GM23338 (cell line): ENCODE measurements around the gene UBL4A. TPM values are rescaled to one million over a fixed set of nuclear protein-coding genes. Genes with fewer than 3 reads are reported as not detected.

Experiments used
- ATAC-seq: fragments of 200-7000 bp; cut with Tn5 transposase; 3 replicates; pipeline ENCODE4 v1.9.1; 2020
- DNase-seq: peaks from one replicate; pipeline ENCODE4 v3.0.0-alpha.2; 2015; ENCODE audit warnings: low spot score
- H2AFZ ChIP-seq: fragments of 200-600 bp; sonication (generic); 2 replicates; pipeline ENCODE4 v1.8.0; 2016; ENCODE audit warnings: antibody characterized with exemption, mild to moderate bottlenecking, moderate library complexity
- H3F3A ChIP-seq: fragments of 200-600 bp; sonication (generic); replicated peaks from 2 replicates; pipeline ENCODE4 v1.8.0; 2017; ENCODE audit warnings: antibody characterized with exemption, mixed run types, low read depth
- H3K27ac ChIP-seq: fragments of 200-600 bp; sonication (generic); 2 replicates; pipeline ENCODE4 v1.6.1; 2016; ENCODE audit warnings: low read depth
- H3K27me3 ChIP-seq: fragments of 200-600 bp; sonication (generic); 2 replicates; pipeline ENCODE4 v1.8.0; 2016; ENCODE audit warnings: mild to moderate bottlenecking, mixed run types, moderate library complexity; ENCODE audit not compliant: insufficient read depth
- H3K36me3 ChIP-seq: fragments of 200-600 bp; sonication (generic); 2 replicates; pipeline ENCODE4 v1.8.0; 2016; ENCODE audit warnings: mild to moderate bottlenecking; ENCODE audit not compliant: insufficient read depth
- H3K4me1 ChIP-seq: fragments of 200-600 bp; sonication (generic); 2 replicates; pipeline ENCODE4 v1.8.0; 2016; ENCODE audit warnings: mild to moderate bottlenecking, moderate library complexity; ENCODE audit not compliant: insufficient read depth
- H3K4me2 ChIP-seq: fragments of 200-600 bp; sonication (generic); 2 replicates; pipeline ENCODE4 v1.7.1; 2017; ENCODE audit warnings: mixed run types
- H3K4me3 ChIP-seq: fragments of 200-600 bp; sonication (generic); 2 replicates; pipeline ENCODE4 v1.6.1; 2016; ENCODE audit warnings: mixed run types
- H3K79me2 ChIP-seq: fragments of 200-600 bp; sonication (generic); replicated peaks from 2 replicates; pipeline ENCODE4 v1.8.0; 2017; ENCODE audit warnings: mild to moderate bottlenecking; ENCODE audit not compliant: insufficient read depth
- H3K9me2 ChIP-seq: fragments of 200-600 bp; sonication (generic); 2 replicates; pipeline ENCODE4 v1.8.0; 2017; ENCODE audit not compliant: insufficient read depth
- H4K20me1 ChIP-seq: fragments of 200-600 bp; sonication (generic); replicated peaks from 2 replicates; pipeline ENCODE4 v1.8.0; 2017; ENCODE audit warnings: mild to moderate bottlenecking; ENCODE audit not compliant: insufficient read depth
- H3K27ac Mint-ChIP-seq: 2 replicates; pipeline ENCODE4 v1.8.0; 2020; ENCODE audit warnings: inconsistent platforms, mild to moderate bottlenecking, moderate library complexity, mixed read lengths
- H3K27me3 Mint-ChIP-seq: 3 replicates; pipeline ENCODE4 v1.8.0; 2022; ENCODE audit warnings: low read depth, mild to moderate bottlenecking, moderate library complexity, mixed read lengths, inconsistent platforms; ENCODE audit not compliant: insufficient read depth, poor library complexity
- H3K36me3 Mint-ChIP-seq: 3 replicates; pipeline ENCODE4 v1.8.0; 2021; ENCODE audit warnings: low read depth, mild to moderate bottlenecking, inconsistent platforms, moderate library complexity, mixed read lengths
- H3K4me1 Mint-ChIP-seq: 3 replicates; pipeline ENCODE4 v1.8.0; 2020; ENCODE audit warnings: mild to moderate bottlenecking, inconsistent platforms, mixed read lengths
- H3K4me3 Mint-ChIP-seq: 3 replicates; pipeline ENCODE4 v1.8.0; 2021; ENCODE audit warnings: moderate library complexity, mild to moderate bottlenecking, inconsistent platforms, mixed read lengths
- H3K9me3 Mint-ChIP-seq: 3 replicates; pipeline ENCODE4 v1.8.0; 2020; ENCODE audit warnings: moderate library complexity, mild to moderate bottlenecking, inconsistent platforms, mixed read lengths
- CREB1 ChIP-seq: fragments of 250-450 bp; sonication (Bioruptor Pico); IDR thresholded peaks from 2 replicates; pipeline ENCODE4 v1.5.0; 2020; ENCODE audit warnings: low read depth, mild to moderate bottlenecking, moderate library complexity
- EZH2 ChIP-seq: fragments of 200-600 bp; sonication (generic); IDR thresholded peaks from one replicate; pipeline ENCODE4 v1.8.0; 2017; ENCODE audit warnings: antibody characterized with exemption, mild to moderate bottlenecking, low read depth; ENCODE audit not compliant: unreplicated experiment
- EZH2phosphoT487 ChIP-seq: fragments of 200-600 bp; sonication (generic); IDR thresholded peaks from one replicate; pipeline ENCODE4 v1.8.1; 2018; ENCODE audit warnings: antibody characterized with exemption; ENCODE audit not compliant: unreplicated experiment
- JUNB ChIP-seq: IDR thresholded peaks from one replicate; pipeline ENCODE4 v1.6.1; 2016; ENCODE audit warnings: antibody characterized with exemption; ENCODE audit not compliant: unreplicated experiment
- NANOG ChIP-seq: IDR thresholded peaks from 2 replicates; pipeline ENCODE4 v1.6.1; 2016; ENCODE audit warnings: antibody characterized with exemption, borderline replicate concordance
- POLR2AphosphoS5 ChIP-seq: IDR thresholded peaks from 2 replicates; pipeline ENCODE4 v1.6.1; 2016; ENCODE audit warnings: antibody characterized with exemption, low read depth
- REST ChIP-seq: IDR thresholded peaks from one replicate; pipeline ENCODE4 v1.6.1; 2018; ENCODE audit warnings: antibody characterized with exemption; ENCODE audit not compliant: unreplicated experiment
- STAT1 ChIP-seq: IDR thresholded peaks from one replicate; pipeline ENCODE4 v1.6.1; 2016; ENCODE audit warnings: antibody characterized with exemption; ENCODE audit not compliant: unreplicated experiment
- ZNF114 ChIP-seq: fragments of 250-450 bp; sonication (Bioruptor Pico); IDR thresholded peaks from 2 replicates; pipeline ENCODE4 v1.5.0; 2020; ENCODE audit warnings: mild to moderate bottlenecking, moderate library complexity
- ZNF331 ChIP-seq: fragments of 250-450 bp; sonication (Bioruptor Pico); IDR thresholded peaks from 2 replicates; pipeline ENCODE4 v1.5.0; 2020; ENCODE audit warnings: low read depth, mild to moderate bottlenecking, moderate library complexity
- ZNF462 ChIP-seq: fragments of 250-450 bp; sonication (Bioruptor Pico); IDR thresholded peaks from 2 replicates; pipeline ENCODE4 v1.5.0; 2020; ENCODE audit warnings: mild to moderate bottlenecking, moderate library complexity
- polyA plus RNA-seq: library from polyadenylated mRNA; unstranded; fragments of >200 nt; fragmentation: Nextera tagmentation; extraction: Ambion mirVana; gene quantifications from 2 replicates; pipeline ENCODE4 v1.2.1, GENCODE V29; 2016
- total RNA-seq: library from RNA; depleted of rRNA; stranded (reverse); fragments of >200 nt; shearing (Covaris generic); gene quantifications from 2 replicates; pipeline ENCODE4 v1.2.3, GENCODE V29; 2014
- TF ChIP-seq, protein P1 (sequence below), 2 experiments: fragments of 200-600 bp in 1 of 2; sonication (generic) in 1 of 2; conservative IDR thresholded peaks; 2 replicates each; pipeline versions ENCODE4 v1.5.1 to v1.6.1; 2016 to 2017; ENCODE audit warnings: antibody characterized with exemption in 2 of 2, low read depth in 2 of 2, mild to moderate bottlenecking in 2 of 2, moderate library complexity in 1 of 2
- TF ChIP-seq, protein P2 (sequence below): IDR thresholded peaks from 2 replicates; pipeline ENCODE4 v1.6.1; 2016; ENCODE audit warnings: antibody characterized with exemption

Gene UBL4A
- total and polyA plus RNA-seq, 2 experiments from 2014 or later, result 15.6 to 43.7 TPM

GRCh38 chrX:154512879-154513553 lies 26.6 kb upstream of the UBL4A start:
- H3K27ac Mint-ChIP-seq, result no peak overlapping the region
- Histone ChIP-seq H3K4me1 (peaks cover 8% of the 10 kb centered on the region), H3K4me3 (no peak overlapping the region), H3K27me3 (no peaks in the 10 kb centered on the region), H3K36me3 (no peaks in the 10 kb centered on the region), H3K9me2 (no peaks in the 10 kb centered on the region), H3K79me2 (no peaks in the 10 kb centered on the region), H3K4me2 (no peak overlapping the region), H3K27ac (no peak overlapping the region), H2AFZ (no peak overlapping the region), H4K20me1 (no peaks in the 10 kb centered on the region), H3F3A (0 out of 2 replicates have a peak, but pooled peaks cover 4% of the 10 kb centered on the region)
- ATAC-seq, result no peak
- no peak for TF ChIP-seq JUNB
- TF ChIP-seq POLR2AphosphoS5, result no peak
- TF ChIP-seq, protein P1, sequence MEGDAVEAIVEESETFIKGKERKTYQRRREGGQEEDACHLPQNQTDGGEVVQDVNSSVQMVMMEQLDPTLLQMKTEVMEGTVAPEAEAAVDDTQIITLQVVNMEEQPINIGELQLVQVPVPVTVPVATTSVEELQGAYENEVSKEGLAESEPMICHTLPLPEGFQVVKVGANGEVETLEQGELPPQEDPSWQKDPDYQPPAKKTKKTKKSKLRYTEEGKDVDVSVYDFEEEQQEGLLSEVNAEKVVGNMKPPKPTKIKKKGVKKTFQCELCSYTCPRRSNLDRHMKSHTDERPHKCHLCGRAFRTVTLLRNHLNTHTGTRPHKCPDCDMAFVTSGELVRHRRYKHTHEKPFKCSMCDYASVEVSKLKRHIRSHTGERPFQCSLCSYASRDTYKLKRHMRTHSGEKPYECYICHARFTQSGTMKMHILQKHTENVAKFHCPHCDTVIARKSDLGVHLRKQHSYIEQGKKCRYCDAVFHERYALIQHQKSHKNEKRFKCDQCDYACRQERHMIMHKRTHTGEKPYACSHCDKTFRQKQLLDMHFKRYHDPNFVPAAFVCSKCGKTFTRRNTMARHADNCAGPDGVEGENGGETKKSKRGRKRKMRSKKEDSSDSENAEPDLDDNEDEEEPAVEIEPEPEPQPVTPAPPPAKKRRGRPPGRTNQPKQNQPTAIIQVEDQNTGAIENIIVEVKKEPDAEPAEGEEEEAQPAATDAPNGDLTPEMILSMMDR (conservative IDR thresholded peaks at IDR 0.05; ENCODE audit: low read depth in 2 of 2), result no peak
- no peak for TF ChIP-seq ZNF462
- TF ChIP-seq, protein P2, sequence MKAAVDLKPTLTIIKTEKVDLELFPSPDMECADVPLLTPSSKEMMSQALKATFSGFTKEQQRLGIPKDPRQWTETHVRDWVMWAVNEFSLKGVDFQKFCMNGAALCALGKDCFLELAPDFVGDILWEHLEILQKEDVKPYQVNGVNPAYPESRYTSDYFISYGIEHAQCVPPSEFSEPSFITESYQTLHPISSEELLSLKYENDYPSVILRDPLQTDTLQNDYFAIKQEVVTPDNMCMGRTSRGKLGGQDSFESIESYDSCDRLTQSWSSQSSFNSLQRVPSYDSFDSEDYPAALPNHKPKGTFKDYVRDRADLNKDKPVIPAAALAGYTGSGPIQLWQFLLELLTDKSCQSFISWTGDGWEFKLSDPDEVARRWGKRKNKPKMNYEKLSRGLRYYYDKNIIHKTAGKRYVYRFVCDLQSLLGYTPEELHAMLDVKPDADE, result no peak
- no peak for TF ChIP-seq ZNF331 (CRISPR knock-in tag)
- no peak for TF ChIP-seq EZH2phosphoT487
- TF ChIP-seq CREB1 (CRISPR knock-in tag), result no peak
- TF ChIP-seq ZNF114 (CRISPR knock-in tag), result no peak
- TF ChIP-seq STAT1, result no peak
- TF ChIP-seq EZH2, result no peak
- TF ChIP-seq NANOG, result no peak
- TF ChIP-seq REST, result no peak
- H3K36me3 Mint-ChIP-seq, result peaks cover 11% of the 10 kb centered on the region; the same call in 2 of the 3 replicates
- H3K9me3 Mint-ChIP-seq, result no peaks in the 10 kb centered on the region
- H3K27me3 Mint-ChIP-seq, result peaks cover 9% of the 10 kb centered on the region
- H3K4me3 Mint-ChIP-seq, result no peak overlapping the region
- peaks cover 12% of the 10 kb centered on the region for H3K4me1 Mint-ChIP-seq
- DNase-seq, result no peak
